ENCODE data around the gene ARL14EP. TPM values are rescaled to one million over a fixed set of nuclear protein-coding genes. Genes with fewer than 3 reads are reported as not detected.

Gene ARL14EP
- total RNA-seq, 1 donor from 2014 or later = 29.2 TPM

GRCh38 chr11:30349885-30350284 lies 27.0 kb downstream of the ARL14EP start:
- peaks cover 6% of the 10 kb centered on the region for H3K36me3 Mint-ChIP-seq (ENCODE audit: insufficient read depth)
- no peak overlapping the region for H3K27ac Mint-ChIP-seq
- no peak overlapping the region for H3K4me3 Mint-ChIP-seq (ENCODE audit: low read depth)
- peaks cover 3% of the 10 kb centered on the region for H3K4me1 Mint-ChIP-seq (ENCODE audit: low read depth)
- no peak for DNase-seq (ENCODE audit: low spot score, unreplicated experiment)
- H3K9me3 Mint-ChIP-seq (ENCODE audit: low read depth) = peaks cover 3% of the 10 kb centered on the region
- peaks cover 3% of the 10 kb centered on the region for H3K27me3 Mint-ChIP-seq
- TF ChIP-seq, protein P1, sequence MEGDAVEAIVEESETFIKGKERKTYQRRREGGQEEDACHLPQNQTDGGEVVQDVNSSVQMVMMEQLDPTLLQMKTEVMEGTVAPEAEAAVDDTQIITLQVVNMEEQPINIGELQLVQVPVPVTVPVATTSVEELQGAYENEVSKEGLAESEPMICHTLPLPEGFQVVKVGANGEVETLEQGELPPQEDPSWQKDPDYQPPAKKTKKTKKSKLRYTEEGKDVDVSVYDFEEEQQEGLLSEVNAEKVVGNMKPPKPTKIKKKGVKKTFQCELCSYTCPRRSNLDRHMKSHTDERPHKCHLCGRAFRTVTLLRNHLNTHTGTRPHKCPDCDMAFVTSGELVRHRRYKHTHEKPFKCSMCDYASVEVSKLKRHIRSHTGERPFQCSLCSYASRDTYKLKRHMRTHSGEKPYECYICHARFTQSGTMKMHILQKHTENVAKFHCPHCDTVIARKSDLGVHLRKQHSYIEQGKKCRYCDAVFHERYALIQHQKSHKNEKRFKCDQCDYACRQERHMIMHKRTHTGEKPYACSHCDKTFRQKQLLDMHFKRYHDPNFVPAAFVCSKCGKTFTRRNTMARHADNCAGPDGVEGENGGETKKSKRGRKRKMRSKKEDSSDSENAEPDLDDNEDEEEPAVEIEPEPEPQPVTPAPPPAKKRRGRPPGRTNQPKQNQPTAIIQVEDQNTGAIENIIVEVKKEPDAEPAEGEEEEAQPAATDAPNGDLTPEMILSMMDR (IDR thresholded peaks at IDR 0.05; ENCODE audit: unreplicated experiment) = no peak

DNA sequence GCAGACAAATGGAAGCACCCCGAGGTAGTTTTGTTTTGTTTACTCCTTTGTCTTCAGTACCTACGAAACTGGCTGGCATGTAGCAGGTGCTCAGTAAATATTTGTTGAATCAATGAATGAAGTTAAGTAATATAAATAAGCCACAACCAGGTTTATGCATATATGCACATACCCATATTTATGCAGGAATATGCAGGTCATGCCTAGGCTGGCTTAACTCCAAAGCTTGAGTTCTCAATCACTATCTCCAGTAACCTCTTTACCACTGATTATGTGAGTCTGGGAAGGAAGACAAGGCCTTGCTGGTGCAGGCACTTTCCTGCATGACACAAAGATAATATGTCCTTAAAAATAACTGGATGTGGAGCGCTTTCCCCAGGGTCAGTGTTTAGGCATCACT lies 27.5 kb downstream of the ARL14EP start:
- Mint-ChIP-seq H3K4me1 (ENCODE audit: low read depth) (peaks cover 3% of the 10 kb centered on the region), H3K27me3 (peaks cover 3% of the 10 kb centered on the region), H3K36me3 (ENCODE audit: insufficient read depth) (peaks cover 3% of the 10 kb centered on the region), H3K4me3 (ENCODE audit: low read depth) (no peak overlapping the region), H3K27ac (no peak overlapping the region), H3K9me3 (ENCODE audit: low read depth) (peaks cover 3% of the 10 kb centered on the region)
- TF ChIP-seq, protein P1 (IDR thresholded peaks at IDR 0.05; ENCODE audit: unreplicated experiment) = no peak
- DNase-seq (ENCODE audit: low spot score, unreplicated experiment) = no peak

- peaks cover 1% of the 10 kb centered on the region for H3K36me3 Mint-ChIP-seq (ENCODE audit: insufficient read depth)
- peaks cover 3% of the 10 kb centered on the region for H3K4me1 Mint-ChIP-seq (ENCODE audit: low read depth)
- H3K9me3 Mint-ChIP-seq (ENCODE audit: low read depth) = no peaks in the 10 kb centered on the region
- DNase-seq (ENCODE audit: low spot score, unreplicated experiment) = no peak
- peaks cover 3% of the 10 kb centered on the region for H3K27me3 Mint-ChIP-seq
- H3K27ac Mint-ChIP-seq = no peak overlapping the region
- TF ChIP-seq, protein P1 (IDR thresholded peaks at IDR 0.05; ENCODE audit: unreplicated experiment) = no peak
- no peak overlapping the region for H3K4me3 Mint-ChIP-seq (ENCODE audit: low read depth)
Observed at GRCh38 chr11:30351061-30351460, 28.2 kb downstream of the ARL14EP start.

DNA sequence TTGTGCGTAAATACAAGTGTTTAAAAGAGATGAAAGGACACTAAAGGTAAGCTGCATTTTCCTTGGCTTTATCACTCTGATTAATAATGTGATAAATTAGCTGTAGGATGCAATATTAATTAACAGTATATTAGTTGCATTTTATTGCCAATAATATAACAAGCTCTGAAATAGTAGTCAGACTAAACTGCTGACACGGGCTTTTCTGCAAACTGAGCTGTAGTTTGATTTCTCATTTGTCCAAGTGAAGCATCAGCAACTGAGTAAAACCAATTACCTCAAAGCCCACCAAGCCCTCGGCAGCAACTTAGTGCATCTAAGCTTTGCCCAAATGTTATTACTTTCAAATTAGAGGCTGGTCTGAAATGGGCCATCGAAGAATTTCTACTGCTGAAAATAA lies 33.5 kb downstream of the ARL14EP start:
- Mint-ChIP-seq H3K4me3 (ENCODE audit: low read depth) (no peak overlapping the region), H3K27ac (no peak overlapping the region), H3K9me3 (ENCODE audit: low read depth) (peaks cover 6% of the 10 kb centered on the region), H3K27me3 (peaks cover 6% of the 10 kb centered on the region), H3K36me3 (ENCODE audit: insufficient read depth) (no peaks in the 10 kb centered on the region), H3K4me1 (ENCODE audit: low read depth) (peaks cover 8% of the 10 kb centered on the region)
- TF ChIP-seq, protein P1 (IDR thresholded peaks at IDR 0.05; ENCODE audit: unreplicated experiment) = no peak
- no peak for DNase-seq (ENCODE audit: low spot score, unreplicated experiment)

DNA sequence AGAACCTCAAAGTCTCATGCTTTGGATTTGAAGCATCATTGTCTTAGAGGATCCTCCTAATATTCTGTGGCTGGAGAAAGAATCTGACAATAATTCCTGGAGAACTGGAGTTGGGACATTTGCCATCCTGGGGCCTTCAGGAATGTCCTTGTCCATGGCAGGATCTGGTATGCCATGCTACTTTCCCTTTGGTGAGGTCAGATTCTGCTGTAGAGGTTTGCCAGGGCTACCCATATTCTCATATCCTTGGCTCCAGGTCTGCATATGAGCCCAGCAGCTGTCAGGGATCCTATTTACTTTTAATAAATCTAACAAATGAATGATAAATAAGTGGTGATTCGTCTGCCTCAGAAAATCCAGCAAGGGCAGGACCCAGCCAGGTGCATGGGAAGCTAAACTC lies 35.0 kb downstream of the ARL14EP start:
- Mint-ChIP-seq H3K4me1 (ENCODE audit: low read depth) (peaks cover 8% of the 10 kb centered on the region), H3K9me3 (ENCODE audit: low read depth) (peaks cover 11% of the 10 kb centered on the region), H3K27ac (no peak overlapping the region), H3K36me3 (ENCODE audit: insufficient read depth) (no peaks in the 10 kb centered on the region), H3K4me3 (ENCODE audit: low read depth) (no peak overlapping the region), H3K27me3 (peaks cover 2% of the 10 kb centered on the region)
- TF ChIP-seq, protein P1 (IDR thresholded peaks at IDR 0.05; ENCODE audit: unreplicated experiment) = no peak
- DNase-seq (ENCODE audit: low spot score, unreplicated experiment) = no peak

Data from progenitor cell of endocrine pancreas (in vitro differentiated cells).